Loucy (cell line): Measurements from ENCODE around the gene FAM53B.
A peak's percentile ranks its signal among the peaks of the same experiment; 100 is the strongest.

Experiments
- H2AFZ ChIP-seq: fragments of 200-600 bp; sonication (generic); 2 replicates; pipeline ENCODE4 v1.6.0; 2016; ENCODE audit warnings: antibody characterized with exemption, mild to moderate bottlenecking, low read length, moderate library complexity
- H3F3A ChIP-seq: fragments of 200-600 bp; 2 replicates; pipeline ENCODE4 v1.6.0; 2016; ENCODE audit warnings: antibody characterized with exemption, low read depth, mild to moderate bottlenecking
- H3K27me3 ChIP-seq: fragments of 200-600 bp; sonication (generic); 2 replicates; pipeline ENCODE4 v1.6.1; 2014; ENCODE audit warnings: low read length, mild to moderate bottlenecking; ENCODE audit not compliant: insufficient read depth, poor library complexity, severe bottlenecking
- H3K36me3 ChIP-seq: fragments of 200-600 bp; sonication (generic); 2 replicates; pipeline ENCODE4 v1.6.1; 2016; ENCODE audit warnings: low read length; ENCODE audit not compliant: insufficient read depth
- H3K4me1 ChIP-seq: fragments of 200-600 bp; sonication (generic); 2 replicates; pipeline ENCODE4 v1.5.1; 2014; ENCODE audit warnings: low read length, mild to moderate bottlenecking; ENCODE audit not compliant: insufficient read depth, poor library complexity, severe bottlenecking
- H3K4me2 ChIP-seq: fragments of 200-600 bp; sonication (generic); 2 replicates; pipeline ENCODE4 v1.6.0; 2014; ENCODE audit warnings: antibody characterized with exemption, low read length, low read depth, mild to moderate bottlenecking; ENCODE audit not compliant: poor library complexity, severe bottlenecking
- H3K4me3 ChIP-seq: fragments of 200-600 bp; sonication (generic); 2 replicates; pipeline ENCODE4 v1.5.1; 2014; ENCODE audit warnings: low read length, mild to moderate bottlenecking, mixed read lengths; ENCODE audit not compliant: poor library complexity, severe bottlenecking
- H3K79me2 ChIP-seq: fragments of 200-600 bp; sonication (generic); 2 replicates; pipeline ENCODE4 v1.6.1; 2014; ENCODE audit warnings: low read length; ENCODE audit not compliant: insufficient read depth
- H3K9ac ChIP-seq: fragments of 200-600 bp; sonication (generic); 2 replicates; pipeline ENCODE4 v1.6.0; 2014; ENCODE audit warnings: mild to moderate bottlenecking, low read depth, low read length, moderate library complexity; ENCODE audit not compliant: poor library complexity, severe bottlenecking
- H3K9me2 ChIP-seq: fragments of 200-600 bp; sonication (generic); replicated peaks from 2 replicates; pipeline ENCODE4 v1.6.1; 2016; ENCODE audit warnings: low read depth, low read length, mixed read lengths
- H3K9me3 ChIP-seq: fragments of 200-600 bp; sonication (generic); 2 replicates; pipeline ENCODE4 v1.6.1; 2014; ENCODE audit warnings: mild to moderate bottlenecking, antibody characterized with exemption, low read length, low read depth; ENCODE audit not compliant: insufficient read depth
- H4K20me1 ChIP-seq: fragments of 200-600 bp; sonication (generic); 2 replicates; pipeline ENCODE4 v1.6.0; 2014; ENCODE audit warnings: antibody characterized with exemption, low read length, mild to moderate bottlenecking; ENCODE audit not compliant: insufficient read depth, poor library complexity, severe bottlenecking
- EZH2phosphoT487 ChIP-seq: fragments of 200-600 bp; IDR thresholded peaks from 2 replicates; pipeline ENCODE4 v1.6.1; 2018; ENCODE audit warnings: antibody characterized with exemption, mild to moderate bottlenecking, moderate library complexity, borderline replicate concordance
- TF ChIP-seq, protein P1 (sequence below): fragments of 200-600 bp; sonication (generic); conservative IDR thresholded peaks from 2 replicates; pipeline ENCODE4 v1.5.1; 2014; ENCODE audit warnings: mild to moderate bottlenecking, antibody characterized with exemption, low read length

The FAM53B gene

GRCh38 chr10:124737708-124738107, 6.5 kb downstream of the FAM53B start:
- Histone ChIP-seq H3K27me3 (no peaks in the 10 kb centered on the region), H3K4me2 (peak overlapping the region; percentile 99), H4K20me1 (peaks cover 89% of the 10 kb centered on the region), H3K9me2 (no peaks in the 10 kb centered on the region), H2AFZ (no peak overlapping the region), H3K4me3 (no peak overlapping the region), H3K9me3 (no peaks in the 10 kb centered on the region), H3K36me3 (peaks cover 2% of the 10 kb centered on the region; the same call in 1 of the 2 replicates), H3K4me1 (peaks cover 65% of the 10 kb centered on the region), H3K9ac (no peak overlapping the region), H3K79me2 (peaks cover 99% of the 10 kb centered on the region), H3F3A (no peaks in the 10 kb centered on the region)
- TF ChIP-seq, protein P1, sequence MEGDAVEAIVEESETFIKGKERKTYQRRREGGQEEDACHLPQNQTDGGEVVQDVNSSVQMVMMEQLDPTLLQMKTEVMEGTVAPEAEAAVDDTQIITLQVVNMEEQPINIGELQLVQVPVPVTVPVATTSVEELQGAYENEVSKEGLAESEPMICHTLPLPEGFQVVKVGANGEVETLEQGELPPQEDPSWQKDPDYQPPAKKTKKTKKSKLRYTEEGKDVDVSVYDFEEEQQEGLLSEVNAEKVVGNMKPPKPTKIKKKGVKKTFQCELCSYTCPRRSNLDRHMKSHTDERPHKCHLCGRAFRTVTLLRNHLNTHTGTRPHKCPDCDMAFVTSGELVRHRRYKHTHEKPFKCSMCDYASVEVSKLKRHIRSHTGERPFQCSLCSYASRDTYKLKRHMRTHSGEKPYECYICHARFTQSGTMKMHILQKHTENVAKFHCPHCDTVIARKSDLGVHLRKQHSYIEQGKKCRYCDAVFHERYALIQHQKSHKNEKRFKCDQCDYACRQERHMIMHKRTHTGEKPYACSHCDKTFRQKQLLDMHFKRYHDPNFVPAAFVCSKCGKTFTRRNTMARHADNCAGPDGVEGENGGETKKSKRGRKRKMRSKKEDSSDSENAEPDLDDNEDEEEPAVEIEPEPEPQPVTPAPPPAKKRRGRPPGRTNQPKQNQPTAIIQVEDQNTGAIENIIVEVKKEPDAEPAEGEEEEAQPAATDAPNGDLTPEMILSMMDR, result no peak

DNA sequence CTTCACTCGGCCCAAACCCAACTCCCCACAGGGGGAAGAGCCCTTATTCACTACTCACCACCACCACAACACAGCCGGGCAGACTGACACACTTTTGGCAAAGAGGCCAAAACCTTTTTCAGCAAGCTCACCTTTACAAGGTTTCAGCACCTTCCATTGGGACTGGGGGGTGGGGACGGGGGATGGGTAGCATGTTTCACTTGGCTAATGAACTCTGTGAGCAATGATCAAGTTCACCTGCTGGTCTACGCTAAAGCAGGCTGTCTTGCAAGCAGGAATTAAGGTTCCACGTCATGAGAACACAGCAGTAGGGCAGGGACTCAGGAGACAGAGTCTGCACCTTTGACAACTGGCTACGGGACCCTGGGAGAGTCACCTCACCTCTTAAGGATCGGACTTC, 7.0 kb downstream of the FAM53B start:
- Histone ChIP-seq H4K20me1 (peaks cover 85% of the 10 kb centered on the region), H3K9me2 (no peaks in the 10 kb centered on the region), H3K79me2 (peaks cover 98% of the 10 kb centered on the region), H3K36me3 (peaks cover 4% of the 10 kb centered on the region; the same call in 1 of the 2 replicates), H3K27me3 (no peaks in the 10 kb centered on the region), H3K4me3 (no peak overlapping the region), H3K4me1 (peaks cover 61% of the 10 kb centered on the region), H3K9ac (no peak overlapping the region), H3K4me2 (no peak overlapping the region), H3F3A (no peaks in the 10 kb centered on the region), H2AFZ (no peak overlapping the region), H3K9me3 (no peaks in the 10 kb centered on the region)
- no peak for TF ChIP-seq EZH2phosphoT487
- TF ChIP-seq, protein P1, result no peak

DNA sequence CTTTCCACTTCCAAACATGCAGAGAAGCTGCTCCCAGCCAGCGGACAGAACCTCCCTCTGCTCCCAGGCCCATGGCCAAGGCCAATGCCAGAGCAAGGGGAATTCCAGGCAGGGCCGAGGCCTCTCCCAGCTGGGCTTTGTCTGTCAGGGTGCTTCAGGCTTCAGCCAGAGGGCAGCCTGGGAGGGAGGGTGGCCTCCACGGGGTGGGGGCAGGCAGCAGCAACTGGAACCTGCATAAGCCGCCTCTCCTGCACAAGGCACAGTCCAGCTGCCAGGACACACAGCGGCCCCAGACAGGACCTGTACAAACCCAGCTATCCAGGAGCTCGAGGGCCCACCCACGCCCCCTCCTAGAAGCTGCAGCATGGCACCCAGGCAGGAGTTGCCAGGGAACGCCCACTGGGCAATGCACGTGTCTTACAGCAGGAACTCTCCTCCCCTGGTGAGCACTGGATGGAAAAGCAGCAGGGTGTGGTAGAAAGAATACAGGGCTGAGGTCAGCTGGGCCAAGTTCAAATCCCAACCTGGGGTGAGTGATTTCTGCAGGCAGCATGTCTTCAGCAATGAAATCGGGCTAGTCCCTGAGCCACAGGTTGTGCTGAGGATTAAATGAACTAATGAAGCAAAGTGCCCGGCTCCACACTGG, 7.6 kb downstream of the FAM53B start:
- no peaks in the 10 kb centered on the region for H3K9me2 ChIP-seq
- no peak overlapping the region for H3K4me2 ChIP-seq
- H3K4me1 ChIP-seq, result peaks cover 55% of the 10 kb centered on the region
- no peak for TF ChIP-seq EZH2phosphoT487
- TF ChIP-seq, protein P1, result no peak
- no peaks in the 10 kb centered on the region for H3K27me3 ChIP-seq
- no peak overlapping the region for H3K4me3 ChIP-seq
- no peaks in the 10 kb centered on the region for H3F3A ChIP-seq
- peaks cover 84% of the 10 kb centered on the region for H4K20me1 ChIP-seq
- H2AFZ ChIP-seq, result no peak overlapping the region
- H3K79me2 ChIP-seq, result peaks cover 98% of the 10 kb centered on the region
- H3K9ac ChIP-seq, result no peak overlapping the region
- H3K36me3 ChIP-seq, result peaks cover 6% of the 10 kb centered on the region; the same call in 1 of the 2 replicates
- H3K9me3 ChIP-seq, result no peaks in the 10 kb centered on the region
